KOPT-K1 (cell line): ENCODE results near the gene SCPEP1.
"Not testable (repeated sequence)": the region's sequence is repeated elsewhere in the genome, so short reads cannot be mapped to it uniquely, and the experiment has no call there.

Experiments
- H3K27ac ChIP-seq: fragments of 200-600 bp; sonication (generic); 2 replicates; pipeline ENCODE4 v1.5.1; 2016; ENCODE audit warnings: antibody characterized with exemption, mild to moderate bottlenecking, low read depth, low read length; ENCODE audit not compliant: poor library complexity, severe bottlenecking
- H3K36me3 ChIP-seq: fragments of 200-600 bp; sonication (generic); 2 replicates; pipeline ENCODE4 v1.5.1; 2017; ENCODE audit warnings: antibody characterized with exemption, mild to moderate bottlenecking, low read length, moderate library complexity; ENCODE audit not compliant: insufficient read depth
- H3K9me3 ChIP-seq: fragments of 200-600 bp; sonication (generic); 2 replicates; pipeline ENCODE4 v1.5.1; 2017; ENCODE audit warnings: antibody characterized with exemption, low read length, mild to moderate bottlenecking; ENCODE audit not compliant: insufficient read depth, poor library complexity, severe bottlenecking

Gene SCPEP1

DNA sequence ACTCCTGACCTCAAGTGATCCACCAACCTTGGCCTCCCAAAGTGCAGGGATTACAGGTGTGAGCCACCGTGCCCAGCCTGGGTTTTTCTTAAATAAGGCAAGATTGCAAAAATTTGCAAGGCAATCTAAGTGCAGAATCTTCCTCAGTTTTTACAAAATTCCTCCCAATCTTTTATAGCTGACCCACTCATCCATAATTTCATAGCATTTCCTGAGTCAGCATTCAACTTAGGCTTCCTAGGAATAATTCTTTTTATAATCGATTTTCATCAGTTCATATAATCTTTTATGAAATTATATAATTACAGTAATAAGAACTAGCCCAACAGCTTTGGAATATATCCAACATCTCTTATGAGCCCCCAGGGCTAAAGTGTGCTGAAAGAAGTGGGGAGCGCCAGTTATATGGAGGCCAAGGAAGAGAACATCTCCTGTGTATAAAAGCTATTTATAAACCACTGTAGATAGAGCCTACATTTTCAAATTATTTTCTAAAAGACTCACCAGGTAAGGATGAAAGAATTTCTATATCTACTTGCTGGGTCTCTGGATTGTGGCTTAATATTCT lies 31.9 kb upstream of the SCPEP1 start:
- peaks cover 96% of the 10 kb centered on the region for H3K36me3 ChIP-seq
- H3K9me3 ChIP-seq, result no peaks in the 10 kb centered on the region
- H3K27ac ChIP-seq, result no peak overlapping the region

DNA sequence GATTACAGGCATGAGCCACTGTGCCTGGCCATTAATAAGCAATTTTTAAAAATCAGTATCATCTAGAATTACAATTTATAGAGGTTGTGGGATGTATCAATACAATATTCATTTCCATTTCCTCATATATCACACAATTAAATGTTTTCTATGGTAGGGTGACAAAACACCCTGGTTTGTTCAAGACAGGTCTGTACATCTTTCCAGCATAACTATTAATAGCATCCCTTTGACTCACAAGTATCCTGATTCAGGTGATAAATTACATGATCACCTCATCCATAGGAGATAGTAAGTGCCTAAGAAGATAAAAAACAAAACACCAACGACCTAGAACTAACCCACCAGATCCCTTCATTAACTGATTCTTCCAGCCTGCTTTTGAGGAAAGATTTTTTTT lies 30.2 kb upstream of the SCPEP1 start:
- Histone ChIP-seq H3K9me3 (no peaks in the 10 kb centered on the region), H3K36me3 (peaks cover 87% of the 10 kb centered on the region), H3K27ac (no peak overlapping the region)

DNA sequence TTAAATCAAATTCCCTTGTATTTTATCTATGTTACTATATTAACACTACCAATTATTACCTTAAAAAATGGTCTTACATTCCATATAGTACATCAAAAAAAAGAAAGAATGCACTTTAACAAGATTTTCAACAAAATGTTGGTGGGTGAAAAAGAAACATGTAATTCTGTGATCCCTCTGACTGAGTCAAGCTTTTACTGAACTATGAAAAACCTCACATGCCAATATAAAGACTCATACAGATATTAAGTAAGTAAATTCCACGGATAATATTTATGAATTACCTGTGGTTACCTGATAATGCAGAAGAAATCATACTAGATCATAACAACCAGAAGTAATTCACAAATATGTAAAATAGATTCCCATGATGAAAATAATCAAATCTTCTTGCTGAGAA lies 29.4 kb upstream of the SCPEP1 start:
- H3K9me3 ChIP-seq, result no peaks in the 10 kb centered on the region
- no peak overlapping the region for H3K27ac ChIP-seq
- H3K36me3 ChIP-seq, result peaks cover 83% of the 10 kb centered on the region

DNA sequence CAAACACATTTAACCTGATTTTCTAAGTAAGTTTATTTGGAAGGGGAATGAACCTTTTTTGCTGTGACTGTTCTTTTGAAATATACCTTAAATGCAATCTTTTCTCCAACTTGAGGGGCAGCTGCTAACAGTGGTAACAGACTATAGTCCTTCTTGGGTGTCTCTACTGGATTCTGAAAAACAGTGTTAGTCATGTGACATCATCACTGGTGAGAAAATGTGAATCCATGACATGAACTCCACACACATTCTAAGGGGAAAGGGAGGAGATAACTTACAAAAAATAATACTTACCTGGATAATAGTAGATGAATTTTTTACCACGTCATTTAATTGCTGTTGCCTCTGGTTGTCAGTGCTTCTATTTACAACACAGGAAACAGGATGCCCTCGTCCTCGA lies 28.3 kb upstream of the SCPEP1 start:
- Histone ChIP-seq H3K9me3 (no peaks in the 10 kb centered on the region), H3K27ac (no peak overlapping the region), H3K36me3 (peaks cover 78% of the 10 kb centered on the region)

DNA sequence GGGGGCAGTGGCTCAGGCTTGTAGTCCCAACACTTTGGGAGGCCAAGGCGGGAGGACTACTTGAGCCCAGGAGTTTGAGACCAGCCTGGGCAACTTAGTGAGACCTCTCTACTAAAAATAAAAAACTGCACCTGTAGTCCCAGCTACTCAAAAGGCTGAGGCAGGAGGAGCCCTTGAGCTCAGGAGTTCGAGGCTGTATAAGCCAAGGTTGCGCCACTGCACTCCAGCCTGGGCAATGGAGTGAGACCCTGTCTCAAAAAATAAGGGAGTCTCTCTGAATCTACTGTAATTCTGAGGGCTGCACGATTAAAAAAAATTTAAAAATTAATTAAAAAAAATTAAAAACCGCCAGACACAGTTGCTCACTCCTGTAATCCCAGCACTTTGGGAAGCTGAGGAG lies 20.9 kb upstream of the SCPEP1 start:
- Histone ChIP-seq H3K27ac (no peak overlapping the region), H3K36me3 (peaks cover 18% of the 10 kb centered on the region), H3K9me3 (no peaks in the 10 kb centered on the region)

DNA sequence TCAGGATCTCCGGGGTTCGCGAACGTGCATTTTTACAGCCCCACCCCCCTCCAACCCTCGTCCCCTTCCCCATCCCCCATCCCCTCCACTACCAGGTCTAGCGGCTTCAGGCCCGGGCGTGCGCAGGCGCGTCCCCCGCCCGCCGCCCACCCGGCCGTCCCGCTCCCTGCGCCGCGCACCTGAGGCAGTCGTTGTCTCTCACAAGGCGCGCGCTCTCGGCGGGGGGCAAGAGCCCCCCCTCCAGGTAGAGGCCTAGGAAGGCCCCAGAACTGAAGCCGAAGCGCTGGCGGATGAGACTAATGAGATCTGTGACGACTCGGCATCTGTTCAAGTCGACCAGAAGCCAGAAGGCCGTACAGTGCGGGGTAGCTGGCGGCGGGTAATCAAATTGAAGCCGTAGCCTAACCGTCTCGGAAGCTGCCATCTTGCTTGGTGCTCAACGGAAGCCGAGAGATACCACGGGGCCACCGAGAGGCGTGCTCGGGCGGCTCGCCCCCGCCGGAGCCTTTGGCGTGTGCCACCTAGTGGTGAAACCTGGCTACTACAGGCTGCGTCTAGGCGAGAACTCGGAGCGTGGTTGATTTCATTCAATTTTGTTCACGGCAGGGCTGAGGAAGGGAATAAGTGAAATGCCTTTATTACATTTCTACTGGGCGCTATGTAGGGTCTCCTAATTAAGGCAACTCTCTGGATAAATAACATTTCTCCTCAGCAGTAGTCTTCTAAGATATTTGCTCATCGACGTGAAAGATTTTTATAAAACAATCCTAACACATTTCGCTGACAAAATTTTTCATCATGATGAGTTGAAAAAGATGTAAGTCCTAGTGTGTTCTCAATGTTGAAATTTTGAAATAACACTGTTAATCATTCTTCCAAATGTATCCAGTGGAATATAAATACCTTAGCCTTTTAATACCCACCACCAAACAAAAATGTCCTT lies 17.1 kb upstream of the SCPEP1 start, which contains the start of gene COIL:
COIL (minus strand) TSS at position 455 of the 943 bp plus-strand sequence; CDS start at position 424, 31 bp downstream.
- peak within 1 kb of the TSS; percentile 95 for H3K27ac ChIP-seq
- H3K9me3 ChIP-seq, result no peaks in the 10 kb centered on the region
- peaks cover 5% of the 10 kb centered on the region; the same call in 1 of the 2 replicates for H3K36me3 ChIP-seq

DNA sequence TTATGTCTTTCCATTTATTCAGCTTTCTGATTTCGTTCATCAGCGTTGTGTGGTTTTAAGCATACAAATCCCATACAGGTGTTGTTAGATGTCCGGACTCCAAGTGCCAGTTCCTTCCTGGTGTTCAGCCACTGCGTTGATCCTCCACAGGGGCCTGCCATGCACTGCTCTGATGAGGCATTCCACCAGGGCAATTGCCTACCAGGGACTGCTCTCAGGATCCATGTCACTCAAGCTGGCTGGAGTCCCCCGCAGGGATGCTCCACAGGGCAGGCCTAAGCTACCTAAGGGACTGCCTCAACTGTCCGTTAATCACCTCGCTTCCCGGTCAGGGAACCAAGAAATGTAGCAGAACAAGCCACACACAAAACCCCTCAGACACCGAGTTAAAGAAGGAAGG lies 12.7 kb upstream of the SCPEP1 start:
- not testable (repeated sequence) for H3K36me3 ChIP-seq, H3K27ac ChIP-seq, H3K9me3 ChIP-seq

DNA sequence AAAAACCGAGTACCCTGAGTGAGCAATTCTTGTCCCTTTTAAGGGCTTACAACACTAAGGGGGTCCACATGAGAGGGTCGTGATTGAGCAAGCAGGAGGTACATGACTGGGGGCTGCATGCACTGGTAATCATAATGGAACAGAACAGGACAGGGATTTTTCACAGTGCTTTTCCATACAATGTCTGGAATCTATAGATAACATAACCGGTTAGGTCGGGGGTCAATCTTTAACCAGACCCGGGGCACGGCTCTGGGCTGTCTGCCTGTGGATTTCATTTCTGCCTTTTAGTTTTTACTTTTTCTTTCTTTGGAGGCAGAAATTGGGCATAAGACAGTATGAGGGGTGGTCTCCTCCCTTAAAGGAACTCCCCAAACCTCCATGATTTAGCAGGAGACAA lies 12.2 kb upstream of the SCPEP1 start:
- H3K36me3 ChIP-seq, H3K27ac ChIP-seq, H3K9me3 ChIP-seq: not testable (repeated sequence)

DNA sequence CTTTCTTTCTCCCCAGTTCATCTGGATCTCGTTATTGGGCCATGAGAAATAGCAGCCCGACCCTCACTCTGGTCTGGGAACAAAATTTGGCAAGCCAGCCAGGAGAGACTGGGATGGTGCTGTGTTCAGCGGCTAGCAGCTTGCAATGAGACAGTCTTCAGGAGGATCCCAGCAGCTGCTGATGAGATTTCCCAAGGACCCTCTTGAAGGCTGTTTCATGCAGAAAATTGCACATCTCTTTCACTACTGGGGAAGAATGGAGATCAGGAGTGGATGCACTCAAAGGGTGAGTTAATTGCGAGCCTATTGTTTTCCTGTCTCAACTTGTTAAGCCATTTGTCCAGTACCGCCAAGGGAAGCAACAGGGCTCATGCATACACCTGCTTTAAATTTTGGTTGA lies 11.6 kb upstream of the SCPEP1 start:
- peaks cover 9% of the 10 kb centered on the region for H3K9me3 ChIP-seq
- H3K27ac ChIP-seq, result no peak overlapping the region
- no peaks in the 10 kb centered on the region for H3K36me3 ChIP-seq

DNA sequence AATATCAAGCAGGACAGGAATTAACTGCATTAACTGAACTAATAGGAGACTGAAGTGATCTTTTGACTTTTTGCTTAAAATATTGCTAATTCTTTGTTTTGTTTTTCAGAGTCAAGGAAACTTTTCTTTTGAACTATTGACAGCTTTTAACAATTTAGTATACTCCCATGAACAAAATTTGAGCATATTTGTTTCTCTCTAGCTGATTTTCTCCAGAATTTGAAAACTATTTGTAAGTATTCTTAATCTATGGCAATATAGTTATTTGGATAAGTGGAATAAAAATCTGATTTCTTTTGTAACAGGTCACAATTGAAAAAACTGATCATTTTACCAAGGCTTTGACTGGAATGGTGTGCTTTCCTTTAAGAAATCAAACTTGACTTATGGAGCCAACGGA lies 7.0 kb upstream of the SCPEP1 start:
- peaks cover 26% of the 10 kb centered on the region for H3K9me3 ChIP-seq
- no peak overlapping the region for H3K27ac ChIP-seq
- H3K36me3 ChIP-seq, result no peaks in the 10 kb centered on the region

DNA sequence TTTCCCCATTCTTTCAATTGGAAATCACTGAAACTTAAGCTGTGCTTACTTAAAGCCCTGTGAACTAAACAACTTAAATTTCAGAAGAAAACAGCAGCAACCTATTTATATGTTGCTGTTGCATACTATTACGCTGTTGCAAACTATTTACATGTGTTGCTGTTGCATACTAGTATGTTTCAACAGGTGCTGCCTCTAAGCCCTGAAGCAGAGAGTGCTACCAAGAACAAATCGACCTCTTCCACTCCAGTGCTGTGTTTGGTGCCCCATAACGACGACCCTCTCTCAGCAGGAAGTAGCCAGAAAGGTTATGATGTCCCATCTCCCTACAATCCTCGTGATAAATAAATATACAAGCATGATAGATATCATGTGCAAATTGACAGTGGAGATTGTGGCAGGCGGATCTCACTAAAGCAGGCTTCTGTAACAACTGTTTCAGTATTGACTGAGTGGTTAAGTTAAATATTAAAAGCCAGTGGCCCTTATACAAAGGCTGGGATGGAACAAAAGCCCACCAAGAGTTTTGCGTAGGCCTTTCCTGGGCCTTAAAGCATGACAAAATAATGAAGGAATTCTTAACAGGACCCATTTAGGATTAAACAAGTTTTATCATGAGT lies 5.7 kb upstream of the SCPEP1 start:
- no peaks in the 10 kb centered on the region for H3K36me3 ChIP-seq
- H3K27ac ChIP-seq, result no peak overlapping the region
- H3K9me3 ChIP-seq, result peaks cover 26% of the 10 kb centered on the region

DNA sequence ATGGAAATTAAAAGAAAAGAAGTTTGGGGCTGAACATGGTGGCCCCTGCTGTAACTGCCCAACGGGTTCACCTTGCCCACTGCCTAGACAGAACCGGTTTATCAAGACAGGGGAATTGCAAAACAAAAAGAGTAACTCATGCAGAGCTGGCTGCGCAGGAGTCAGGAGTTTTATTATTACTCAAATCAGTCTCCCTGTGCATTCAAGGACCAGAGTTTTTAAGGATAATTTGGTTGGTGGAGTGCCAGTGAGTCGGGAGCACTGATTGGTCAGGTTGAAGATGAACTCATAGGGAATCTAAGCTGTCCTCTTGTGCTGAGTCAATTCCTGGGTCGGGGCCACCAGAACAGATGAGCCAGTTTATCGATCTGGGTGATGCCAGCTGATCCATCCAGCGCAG lies 4.4 kb upstream of the SCPEP1 start:
- Histone ChIP-seq H3K36me3 (no peaks in the 10 kb centered on the region), H3K9me3 (peaks cover 26% of the 10 kb centered on the region), H3K27ac (no peak overlapping the region)

DNA sequence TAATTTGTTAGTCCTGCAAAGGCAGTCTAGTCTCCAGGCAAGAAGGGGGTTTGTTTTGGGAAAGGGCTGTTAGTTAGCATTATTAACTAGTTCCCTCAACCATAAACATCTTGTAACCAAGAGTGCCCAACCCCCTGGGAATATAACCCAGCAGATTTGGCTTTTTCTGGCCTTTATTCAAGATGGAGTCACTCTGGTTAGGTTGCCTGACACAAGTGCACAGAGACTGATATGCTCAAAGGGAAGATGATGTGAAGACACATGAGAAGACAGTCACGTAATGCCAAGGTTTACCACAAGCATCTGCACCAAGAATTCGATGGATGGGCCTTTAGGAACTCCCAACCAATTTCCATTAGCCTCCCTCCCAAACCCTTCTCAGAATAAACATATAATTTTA lies 3.9 kb upstream of the SCPEP1 start:
- Histone ChIP-seq H3K36me3 (no peaks in the 10 kb centered on the region), H3K9me3 (peaks cover 26% of the 10 kb centered on the region), H3K27ac (no peak overlapping the region)

DNA sequence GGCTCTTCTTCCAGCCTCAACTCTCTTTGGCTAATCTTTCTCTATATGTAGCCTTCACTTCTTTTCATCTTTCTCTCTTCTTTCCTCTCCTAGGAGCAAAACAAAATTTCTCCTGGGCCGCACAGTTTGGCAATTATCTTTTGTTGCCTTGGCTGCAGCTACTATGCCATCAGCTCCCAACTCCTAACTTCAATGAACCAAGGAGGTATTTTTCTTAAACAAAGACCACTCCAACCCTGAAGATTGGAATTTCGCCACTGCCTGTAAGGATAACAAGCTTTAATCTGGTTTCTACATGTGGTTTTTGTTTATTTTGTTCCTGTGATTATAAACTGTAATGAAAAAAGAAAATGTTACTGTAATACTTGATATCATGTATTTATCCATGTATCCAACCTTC lies 2.3 kb upstream of the SCPEP1 start:
- no peak overlapping the region for H3K27ac ChIP-seq
- H3K9me3 ChIP-seq, result peaks cover 24% of the 10 kb centered on the region
- no peaks in the 10 kb centered on the region for H3K36me3 ChIP-seq

DNA sequence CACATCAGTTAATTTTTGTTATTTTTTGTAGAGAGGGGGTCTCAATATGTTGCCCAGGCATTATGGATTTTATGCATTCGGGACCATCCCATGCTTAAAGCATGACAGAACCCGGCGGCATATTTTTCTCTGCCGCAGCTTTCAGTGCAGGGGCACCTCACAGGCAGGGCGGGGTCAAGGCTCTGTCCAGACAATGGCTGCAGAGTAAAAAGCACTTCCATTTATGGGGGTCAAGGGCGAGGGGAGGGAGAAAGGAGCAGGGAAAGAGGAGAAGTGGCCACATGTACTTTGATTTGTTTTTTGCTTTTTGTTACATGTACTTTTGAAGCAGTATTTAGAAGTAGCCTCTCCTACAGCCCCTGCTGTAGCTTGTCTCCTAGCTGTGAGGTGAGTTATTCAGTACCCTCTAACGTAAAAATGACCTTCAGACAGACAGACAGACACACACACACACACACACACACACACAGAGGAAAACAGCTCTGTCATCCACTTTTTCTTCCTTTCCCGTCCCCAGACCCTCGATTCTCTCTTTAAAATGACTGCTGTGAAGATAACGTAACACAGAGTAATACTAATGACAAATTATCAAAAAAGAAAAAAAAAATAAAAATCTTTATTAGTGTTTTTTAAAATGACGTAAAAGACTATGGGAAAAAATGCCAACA lies 856 bp upstream of the SCPEP1 start:
- Histone ChIP-seq H3K36me3 (no peaks in the 10 kb centered on the region; the same call in 1 of the 2 replicates), H3K27ac (no peak overlapping the region), H3K9me3 (peaks cover 10% of the 10 kb centered on the region)
